AG04450 (cell line): ENCODE data around the gene SDK1. TPM values are rescaled to one million over a fixed set of nuclear protein-coding genes. Genes with fewer than 3 reads are reported as not detected.

ENCODE experiments used
- CTCF ChIA-PET: fragments of 300-600, 350-600 bp; formaldehyde crosslinking; extraction: SDS; loops from one replicate; lab custom pipeline; 2022; ENCODE audit warnings: antibody characterized with exemption, inconsistent platforms; lab: Charles Lee
- POLR2A ChIA-PET: fragments of 350-600 bp; formaldehyde crosslinking; extraction: SDS; loops from one replicate; lab custom pipeline; 2021; ENCODE audit warnings: antibody characterized with exemption, inconsistent platforms; lab: Yijun Ruan, JAX
- DNase-seq: peaks from one replicate; pipeline ENCODE4 v3.0.0-alpha.2; 2011; ENCODE audit warnings: low read depth, low spot score
- H3K27ac ChIP-seq: one replicate; pipeline ENCODE4 v1.5.1; 2012; ENCODE audit warnings: low read depth, low read length, control low read depth
- H3K27me3 ChIP-seq: one replicate; pipeline ENCODE4 v1.6.0; 2012; ENCODE audit warnings: low read length; ENCODE audit not compliant: control insufficient read depth, insufficient read depth
- H3K4me3 ChIP-seq: 2 replicates; pipeline ENCODE4 v1.5.1; 2011; ENCODE audit warnings: mild to moderate bottlenecking, low read depth, low read length, control low read depth
- H3K9me3 ChIP-seq: 2 replicates; pipeline ENCODE4 v1.5.1; 2012; ENCODE audit warnings: low read length; ENCODE audit not compliant: control insufficient read depth, insufficient read depth
- polyA plus RNA-seq: library from polyadenylated mRNA; depleted of rRNA; stranded (reverse); fragments of >200 nt; gene quantifications from 2 replicates; pipeline ENCODE4 v1.2.3, GENCODE V29; 2011
- TF ChIP-seq, protein P1 (sequence below): IDR thresholded peaks from 2 replicates; pipeline ENCODE4 v1.5.1; 2011; ENCODE audit warnings: low read depth, low read length, control low read depth, inconsistent platforms

Gene SDK1
- polyA plus RNA-seq, 1 experiment = 2.2 TPM

DNA sequence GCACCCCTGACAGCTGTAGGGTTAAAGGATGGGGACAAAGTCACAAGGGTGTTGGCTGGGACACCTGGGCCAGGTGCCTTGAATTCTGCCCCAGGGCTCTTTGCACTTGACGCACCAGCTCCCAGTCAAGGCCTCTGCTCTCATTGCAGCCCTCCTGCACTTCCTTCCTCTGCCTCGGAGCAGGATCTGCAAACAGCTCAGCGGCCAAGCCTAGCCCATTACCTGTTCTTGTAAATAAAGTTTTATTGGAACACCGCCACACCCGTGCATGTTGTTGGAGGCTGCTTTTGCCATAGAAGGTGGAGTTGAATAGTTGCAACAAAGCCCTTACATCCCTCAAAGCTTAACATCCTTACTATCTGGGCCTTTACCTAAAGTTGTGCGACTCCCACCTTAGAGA, 897.2 kb downstream of the SDK1 start:
- CTCF ChIA-PET = no interaction called here

DNA sequence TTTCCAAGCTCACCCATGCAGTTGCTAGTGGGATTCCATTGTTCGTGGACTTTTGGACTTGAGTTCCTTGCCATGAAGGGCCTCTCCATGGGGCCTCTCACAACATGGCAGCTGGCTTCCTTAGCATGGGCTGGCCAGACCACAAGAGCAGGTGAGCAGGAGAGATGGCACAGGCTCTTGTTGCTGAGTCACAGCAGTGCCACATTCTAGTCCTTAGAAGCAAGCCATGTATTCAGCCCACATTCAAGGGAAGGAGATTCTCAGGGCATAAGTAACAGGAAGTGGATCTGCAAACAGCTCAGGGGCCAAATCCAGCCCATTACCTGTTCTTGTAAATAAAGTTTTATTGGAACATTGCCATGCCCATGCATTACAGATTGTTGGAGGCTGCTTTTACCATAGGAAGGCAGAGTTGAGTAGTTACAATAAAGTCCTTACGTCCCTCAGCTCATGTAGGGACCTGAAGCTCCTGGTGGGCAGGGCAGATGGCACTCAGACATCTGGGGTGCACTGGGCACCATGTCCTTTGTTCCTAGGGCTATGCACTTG, 899.6 kb downstream of the SDK1 start:
- TF ChIP-seq, protein P1, sequence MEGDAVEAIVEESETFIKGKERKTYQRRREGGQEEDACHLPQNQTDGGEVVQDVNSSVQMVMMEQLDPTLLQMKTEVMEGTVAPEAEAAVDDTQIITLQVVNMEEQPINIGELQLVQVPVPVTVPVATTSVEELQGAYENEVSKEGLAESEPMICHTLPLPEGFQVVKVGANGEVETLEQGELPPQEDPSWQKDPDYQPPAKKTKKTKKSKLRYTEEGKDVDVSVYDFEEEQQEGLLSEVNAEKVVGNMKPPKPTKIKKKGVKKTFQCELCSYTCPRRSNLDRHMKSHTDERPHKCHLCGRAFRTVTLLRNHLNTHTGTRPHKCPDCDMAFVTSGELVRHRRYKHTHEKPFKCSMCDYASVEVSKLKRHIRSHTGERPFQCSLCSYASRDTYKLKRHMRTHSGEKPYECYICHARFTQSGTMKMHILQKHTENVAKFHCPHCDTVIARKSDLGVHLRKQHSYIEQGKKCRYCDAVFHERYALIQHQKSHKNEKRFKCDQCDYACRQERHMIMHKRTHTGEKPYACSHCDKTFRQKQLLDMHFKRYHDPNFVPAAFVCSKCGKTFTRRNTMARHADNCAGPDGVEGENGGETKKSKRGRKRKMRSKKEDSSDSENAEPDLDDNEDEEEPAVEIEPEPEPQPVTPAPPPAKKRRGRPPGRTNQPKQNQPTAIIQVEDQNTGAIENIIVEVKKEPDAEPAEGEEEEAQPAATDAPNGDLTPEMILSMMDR = no peak
- CTCF ChIA-PET = no interaction called here
- H3K27ac ChIP-seq = no peak overlapping the region
- H3K9me3 ChIP-seq = peaks cover 92% of the 10 kb centered on the region
- DNase-seq = no peak
- no peaks in the 10 kb centered on the region for H3K27me3 ChIP-seq
- POLR2A ChIA-PET = no interaction called here
- no peak overlapping the region for H3K4me3 ChIP-seq

More for the DNA sequence above, 897.2 kb downstream of the SDK1 start:
- DNase-seq = no peak
- Histone ChIP-seq H3K4me3 (no peak overlapping the region), H3K27me3 (no peaks in the 10 kb centered on the region), H3K9me3 (peaks cover 79% of the 10 kb centered on the region), H3K27ac (no peak overlapping the region)
- TF ChIP-seq, protein P1 = no peak
- POLR2A ChIA-PET = no interaction called here

DNA sequence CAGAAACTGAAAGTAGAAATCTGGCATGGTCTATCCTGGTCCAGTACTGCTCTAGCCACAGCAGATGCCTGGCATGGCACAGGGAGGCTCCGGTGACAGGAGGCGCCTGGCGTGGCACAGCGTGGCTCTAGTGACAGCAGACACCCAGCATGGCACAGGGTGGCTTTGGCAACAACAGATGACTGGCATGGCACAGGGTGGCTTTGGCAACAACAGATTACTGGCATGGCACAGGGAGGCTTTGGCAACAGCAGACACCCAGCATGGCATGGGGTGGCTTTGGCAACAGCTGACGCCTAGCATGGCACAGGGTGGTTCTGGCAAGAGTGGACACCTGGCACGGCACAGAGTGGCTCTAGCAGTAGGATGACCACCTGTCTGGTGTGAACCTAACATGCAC, 900.5 kb downstream of the SDK1 start:
- peaks cover 92% of the 10 kb centered on the region for H3K9me3 ChIP-seq
- TF ChIP-seq, protein P1 = no peak
- DNase-seq = no peak
- H3K4me3 ChIP-seq = no peak overlapping the region
- H3K27ac ChIP-seq = no peak overlapping the region
- ChIA-PET POLR2A (no interaction called here), CTCF (interaction anchor here (0.6 kb wide), 1 partner anchor 960 kb away, joined by 4 read pairs; no protein-coding TSS in a partner anchor)
- H3K27me3 ChIP-seq = no peaks in the 10 kb centered on the region

DNA sequence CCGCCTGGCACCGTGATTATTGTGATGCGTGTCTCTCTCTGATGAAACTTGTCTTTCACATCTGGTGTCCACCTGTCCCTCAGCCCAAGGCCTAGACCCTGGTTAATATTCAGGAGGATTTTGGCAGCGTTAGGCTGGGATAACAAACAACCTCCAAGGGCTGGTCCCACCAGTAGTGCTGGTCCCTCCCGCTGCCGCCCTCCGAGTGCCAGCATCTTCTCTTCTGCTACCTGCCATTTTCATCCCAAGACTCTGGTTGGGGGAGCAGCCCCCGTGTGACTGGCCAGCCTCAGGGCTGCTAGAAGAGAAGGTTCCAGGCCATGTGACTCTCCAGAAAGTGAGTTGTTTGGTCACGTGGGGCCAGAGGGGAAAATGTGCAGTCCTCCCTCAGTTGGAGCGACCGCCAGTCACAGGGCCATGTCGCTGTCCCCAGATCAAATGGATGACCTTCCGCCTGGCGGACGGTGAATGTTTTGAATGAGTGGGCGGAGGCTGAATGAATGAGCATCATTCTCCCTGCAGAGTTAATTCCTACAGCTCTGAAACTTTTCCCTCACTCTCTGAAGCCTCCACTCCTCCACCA, 901.2 kb downstream of the SDK1 start:
- Histone ChIP-seq H3K4me3 (no peak overlapping the region), H3K27me3 (no peaks in the 10 kb centered on the region), H3K9me3 (peaks cover 91% of the 10 kb centered on the region), H3K27ac (no peak overlapping the region)
- ChIA-PET POLR2A (no interaction called here), CTCF (no interaction called here)
- TF ChIP-seq, protein P1 = no peak
- DNase-seq = no peak

DNA sequence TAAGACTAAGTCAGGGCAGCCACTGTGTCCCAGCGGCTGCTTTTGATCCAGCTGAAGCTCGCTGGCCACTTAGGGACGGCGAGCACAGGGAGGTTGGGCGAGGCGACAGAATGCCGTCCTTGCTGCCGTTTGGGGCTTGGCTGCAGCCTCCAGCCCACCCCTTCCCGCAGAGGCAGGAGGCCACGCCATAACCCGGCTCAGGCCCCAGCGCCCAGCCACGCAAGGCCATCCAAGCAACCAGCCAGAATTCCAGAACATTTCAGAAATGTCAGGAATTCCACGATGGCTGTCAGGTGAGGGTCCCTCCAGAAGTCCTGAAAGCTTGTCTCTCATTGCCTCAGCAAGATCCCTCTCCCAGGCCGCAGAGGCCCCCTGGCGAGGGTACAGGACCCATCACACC, 901.9 kb downstream of the SDK1 start:
- Histone ChIP-seq H3K9me3 (peaks cover 91% of the 10 kb centered on the region), H3K27me3 (no peaks in the 10 kb centered on the region), H3K4me3 (no peak overlapping the region), H3K27ac (no peak overlapping the region)
- TF ChIP-seq, protein P1 = no peak
- ChIA-PET POLR2A (no interaction called here), CTCF (no interaction called here)
- DNase-seq = no peak
